ENCODE results near the gene PUS1. TPM values are rescaled to one million over a fixed set of nuclear protein-coding genes. Genes with fewer than 3 reads are reported as not detected.
"Not testable (repeated sequence)": the region's sequence is repeated elsewhere in the genome, so short reads cannot be mapped to it uniquely, and the experiment has no call there.

The PUS1 gene
- polyA plus RNA-seq, 1 donor from 2014 or later = 14.3 TPM

- Histone ChIP-seq H3K36me3 (ENCODE audit: insufficient read depth, low read length) (no peaks in the 10 kb centered on the region), H3K9ac (ENCODE audit: low read length) (no peak overlapping the region), H3K27me3 (ENCODE audit: insufficient read depth, low read depth, low read length) (no peaks in the 10 kb centered on the region), H3F3A (ENCODE audit: insufficient read depth, low read length, poor library complexity, severe bottlenecking) (no peaks in the 10 kb centered on the region), H4K20me1 (ENCODE audit: insufficient read depth) (no peaks in the 10 kb centered on the region), H3K4me2 (ENCODE audit: low read length) (no peak overlapping the region), H3K79me2 (replicated peaks; ENCODE audit: insufficient read depth, low read length) (no peaks in the 10 kb centered on the region), H3K9me3 (ENCODE audit: low read length) (no peaks in the 10 kb centered on the region), H2AFZ (ENCODE audit: low read depth, low read length) (no peak overlapping the region), H3K27ac (ENCODE audit: low read length) (no peak overlapping the region), H3K4me3 (ENCODE audit: low read length) (no peak overlapping the region), H3K9me2 (ENCODE audit: insufficient read depth, low read length) (no peaks in the 10 kb centered on the region)
- TF ChIP-seq CTCF (IDR thresholded peaks at IDR 0.05; ENCODE audit: poor library complexity, severe bottlenecking) (no peak), EP300 (conservative IDR thresholded peaks at IDR 0.05; ENCODE audit: poor library complexity, severe bottlenecking) (no peak), EZH2 (IDR thresholded peaks at IDR 0.05; ENCODE audit: borderline replicate concordance, insufficient read depth, low read length, poor library complexity, severe bottlenecking) (no peak), SMC3 (conservative IDR thresholded peaks at IDR 0.05; ENCODE audit: poor library complexity) (no peak), POLR2AphosphoS5 (IDR thresholded peaks at IDR 0.05) (no peak), TAF1 (IDR thresholded peaks at IDR 0.05; ENCODE audit: low read depth) (no peak), RAD21 (conservative IDR thresholded peaks at IDR 0.05) (no peak), REST (IDR thresholded peaks at IDR 0.05; ENCODE audit: borderline replicate concordance) (no peak), MXI1 (conservative IDR thresholded peaks at IDR 0.05; ENCODE audit: poor library complexity, severe bottlenecking) (no peak)
These were observed 45.6 kb upstream of the PUS1 start for GRCh38 chr12:131883521-131883900.

- not testable (repeated sequence) for H3K27me3 ChIP-seq (ENCODE audit: insufficient read depth, low read depth, low read length); H3K36me3 ChIP-seq (ENCODE audit: insufficient read depth, low read length); H2AFZ ChIP-seq (ENCODE audit: low read depth, low read length); H3K9me2 ChIP-seq (ENCODE audit: insufficient read depth, low read length); H3F3A ChIP-seq (ENCODE audit: insufficient read depth, low read length, poor library complexity, severe bottlenecking); H3K27ac ChIP-seq (ENCODE audit: low read length); H3K4me3 ChIP-seq (ENCODE audit: low read length); H3K4me2 ChIP-seq (ENCODE audit: low read length); H3K9ac ChIP-seq (ENCODE audit: low read length); H3K79me2 ChIP-seq (replicated peaks; ENCODE audit: insufficient read depth, low read length); H3K9me3 ChIP-seq (ENCODE audit: low read length); H4K20me1 ChIP-seq (ENCODE audit: insufficient read depth)
These were observed 44.0 kb upstream of the PUS1 start for GRCh38 chr12:131885076-131885475.

- no peaks in the 10 kb centered on the region for H3K27me3 ChIP-seq (ENCODE audit: insufficient read depth, low read depth, low read length)
These were observed 43.5 kb upstream of the PUS1 start for GRCh38 chr12:131885543-131886057.

GRCh38 chr12:131891722-131892121 lies 37.4 kb upstream of the PUS1 start:
- H3K4me2 ChIP-seq (ENCODE audit: low read length); H3K27ac ChIP-seq (ENCODE audit: low read length); H3K9me3 ChIP-seq (ENCODE audit: low read length); H3K36me3 ChIP-seq (ENCODE audit: insufficient read depth, low read length); H3K27me3 ChIP-seq (ENCODE audit: insufficient read depth, low read depth, low read length); H2AFZ ChIP-seq (ENCODE audit: low read depth, low read length); H3K9ac ChIP-seq (ENCODE audit: low read length); H3F3A ChIP-seq (ENCODE audit: insufficient read depth, low read length, poor library complexity, severe bottlenecking); H3K4me3 ChIP-seq (ENCODE audit: low read length); H3K9me2 ChIP-seq (ENCODE audit: insufficient read depth, low read length): not testable (repeated sequence)
- peaks cover 11% of the 10 kb centered on the region for H4K20me1 ChIP-seq (ENCODE audit: insufficient read depth)
- peaks cover 17% of the 10 kb centered on the region for H3K79me2 ChIP-seq (replicated peaks; ENCODE audit: insufficient read depth, low read length)

More at GRCh38 chr12:131885543-131886057, 43.5 kb upstream of the PUS1 start:
- no peaks in the 10 kb centered on the region for H3K9me3 ChIP-seq (ENCODE audit: low read length)
- TF ChIP-seq TAF1 (IDR thresholded peaks at IDR 0.05; ENCODE audit: low read depth) = no peak
- no peak overlapping the region for H3K4me3 ChIP-seq (ENCODE audit: low read length)
- no peak overlapping the region for H3K4me2 ChIP-seq (ENCODE audit: low read length)
- H3K9ac ChIP-seq (ENCODE audit: low read length) = no peak overlapping the region
- H3K36me3 ChIP-seq (ENCODE audit: insufficient read depth, low read length) = no peaks in the 10 kb centered on the region
- no peak overlapping the region for H3K27ac ChIP-seq (ENCODE audit: low read length)
- H3F3A ChIP-seq (ENCODE audit: insufficient read depth, low read length, poor library complexity, severe bottlenecking) = no peaks in the 10 kb centered on the region
- H4K20me1 ChIP-seq (ENCODE audit: insufficient read depth) = no peaks in the 10 kb centered on the region
- H2AFZ ChIP-seq (ENCODE audit: low read depth, low read length) = no peak overlapping the region
- no peaks in the 10 kb centered on the region for H3K9me2 ChIP-seq (ENCODE audit: insufficient read depth, low read length)
- no peaks in the 10 kb centered on the region for H3K79me2 ChIP-seq (replicated peaks; ENCODE audit: insufficient read depth, low read length)
